Ovary (tissue), 9 donors: ENCODE measurements around the gene SLC6A1. TPM values are rescaled to one million over a fixed set of nuclear protein-coding genes. Genes with fewer than 3 reads are reported as not detected.
"Not testable (repeated sequence)": the region's sequence is repeated elsewhere in the genome, so short reads cannot be mapped to it uniquely, and the experiment has no call there.

ENCODE experiments used
- DNase-seq, 5 donors: peaks; one replicate each; pipeline ENCODE4 v3.0.0-alpha.2; 2019 to 2020
- H3K27ac ChIP-seq, 2 donors: fragments of 200-600 bp; one replicate each; pipeline versions ENCODE4 v1.5.1 to v1.8.0; 2019 to 2022
- H3K27me3 ChIP-seq: fragments of 200-600 bp; one replicate; pipeline ENCODE4 v1.8.0; 2022
- H3K36me3 ChIP-seq: fragments of 200-600 bp; sonication (generic); one replicate; pipeline ENCODE4 v1.5.1; 2019
- H3K4me1 ChIP-seq: one replicate; pipeline ENCODE4 v1.8.1; 2013; ENCODE audit warnings: mild to moderate bottlenecking, moderate library complexity; ENCODE audit not compliant: insufficient read depth
- H3K4me3 ChIP-seq: fragments of 200-600 bp; sonication (generic); one replicate; pipeline ENCODE4 v1.5.1; 2017
- H3K9me3 ChIP-seq, 2 donors: fragments of 200-600 bp in 1 of 2; sonication (generic) in 1 of 2; one replicate each; pipeline versions ENCODE4 v1.5.1 to v1.8.1; 2013 to 2019; ENCODE audit warnings: mild to moderate bottlenecking in 1 of 2, moderate library complexity in 1 of 2
- EP300 ChIP-seq: sonication (generic); formaldehyde crosslinking; IDR thresholded peaks from one replicate; pipeline ENCODE4 v1.6.1; 2017; ENCODE audit warnings: antibody characterized with exemption
- POLR2A ChIP-seq: fragments of 450-650 bp; IDR thresholded peaks from one replicate; pipeline ENCODE4 v1.6.1; 2017; ENCODE audit warnings: antibody characterized with exemption, mild to moderate bottlenecking, moderate library complexity
- WGBS, 3 donors: extraction: QIAGEN DNeasy Blood & Tissue Kit in 1 of 3; methylation state at CpG; one replicate each; pipeline versions ENCODE4 v1.1.5 to v1.1.7; 2013 to 2017; 5-methylcytosine and 5-hydroxymethylcytosine counted together
- intact Hi-C, 4 donors: fragments of 100-400 bp; cut with DNase I; formaldehyde crosslinking; loops; one replicate each; pipeline versions ENCODE4 v1.11.0 to v1.15.1; 2022 to 2023
- polyA plus RNA-seq, 2 donors: library from polyadenylated mRNA; stranded (reverse); fragments of 200-250 nt in 1 of 2; fragments of 350-450 nt in 1 of 2; fragmentation: Illumina TruSeq in 1 of 2; extraction: RNeasy Lipid Tissue Mini Kit (QIAGEN cat#74804) in 1 of 2; gene quantifications; one replicate each; pipeline ENCODE4 v1.2.3, GENCODE V29; 2013 to 2014
- total RNA-seq, 7 donors: library from RNA; depleted of rRNA in 2 of 7; stranded (reverse); fragments of >200 nt in 2 of 7; fragmentation: NEBNext Ultra II Directional in 3 of 7; extraction: Animal tissue kit (Norgen Biotek cat#: 25700) in 3 of 7; gene quantifications; one replicate each; pipeline versions ENCODE4 v1.1.0 to v1.2.4, GENCODE V29; 2016 to 2023
- TF ChIP-seq, protein P1 (sequence below), 3 donors: fragments of 450-650 bp in 2 of 3; fragments of 200-600 bp in 1 of 3; IDR thresholded peaks; one replicate each; pipeline versions ENCODE4 v1.5.1 to v1.8.0; 2016 to 2022; ENCODE audit warnings: antibody characterized with exemption in 3 of 3, mild to moderate bottlenecking in 1 of 3
- donor health status: DM: no; HTN: no; CAD: no; lungs with moderate emphysema.
- donor health status: DM: no; HTN: no; CAD: no.
- donor health status: Bipolar disorder and iron deficiency.
- donor health status: DM: yes; HTN: yes; CAD: no.
- donor health status: DM: no; HTN: no; CAD: no.
- donor health status: DM: yes; HTN: yes; CAD: no.

The SLC6A1 gene
- total and polyA plus RNA-seq, 9 donors: 0.23 to 3.3 (median 1.2) TPM

DNA sequence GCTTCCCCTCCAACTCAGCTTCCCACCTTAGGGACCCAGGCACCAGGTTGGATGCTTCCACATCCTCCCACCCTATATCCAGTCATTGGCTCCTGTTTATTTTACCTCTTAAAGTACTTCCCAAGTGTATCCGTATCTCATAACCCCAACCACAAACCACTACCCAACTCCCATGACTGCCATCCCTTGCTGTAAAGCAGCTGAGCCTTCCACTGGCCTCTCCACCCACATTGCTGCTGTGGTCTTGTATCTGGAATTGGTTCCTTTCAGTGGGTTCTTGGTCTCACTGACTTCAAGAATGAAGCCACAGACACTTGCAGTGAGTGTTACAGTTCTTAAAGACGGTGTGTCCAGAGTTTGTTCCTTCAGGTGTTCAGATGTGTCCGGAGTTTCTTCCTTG is 81.9 kb downstream of the SLC6A1 start:
- no peaks in the 10 kb centered on the region for H3K36me3 ChIP-seq
- no peak for DNase-seq

GRCh38 chr3:11075122-11075521 is 82.6 kb downstream of the SLC6A1 start:
- WGBS, 3 donors: 87 to 94% (median 91%) methylated on average over 2 of the region's 2 CpGs
- H3K27ac ChIP-seq, H3K36me3 ChIP-seq, DNase-seq, H3K9me3 ChIP-seq, H3K27me3 ChIP-seq, H3K4me1 ChIP-seq, intact Hi-C loops, H3K4me3 ChIP-seq: not testable (repeated sequence)

More for the DNA sequence above, 81.9 kb downstream of the SLC6A1 start:
- TF ChIP-seq EP300 (no peak), POLR2A (no peak)
- TF ChIP-seq, protein P1, sequence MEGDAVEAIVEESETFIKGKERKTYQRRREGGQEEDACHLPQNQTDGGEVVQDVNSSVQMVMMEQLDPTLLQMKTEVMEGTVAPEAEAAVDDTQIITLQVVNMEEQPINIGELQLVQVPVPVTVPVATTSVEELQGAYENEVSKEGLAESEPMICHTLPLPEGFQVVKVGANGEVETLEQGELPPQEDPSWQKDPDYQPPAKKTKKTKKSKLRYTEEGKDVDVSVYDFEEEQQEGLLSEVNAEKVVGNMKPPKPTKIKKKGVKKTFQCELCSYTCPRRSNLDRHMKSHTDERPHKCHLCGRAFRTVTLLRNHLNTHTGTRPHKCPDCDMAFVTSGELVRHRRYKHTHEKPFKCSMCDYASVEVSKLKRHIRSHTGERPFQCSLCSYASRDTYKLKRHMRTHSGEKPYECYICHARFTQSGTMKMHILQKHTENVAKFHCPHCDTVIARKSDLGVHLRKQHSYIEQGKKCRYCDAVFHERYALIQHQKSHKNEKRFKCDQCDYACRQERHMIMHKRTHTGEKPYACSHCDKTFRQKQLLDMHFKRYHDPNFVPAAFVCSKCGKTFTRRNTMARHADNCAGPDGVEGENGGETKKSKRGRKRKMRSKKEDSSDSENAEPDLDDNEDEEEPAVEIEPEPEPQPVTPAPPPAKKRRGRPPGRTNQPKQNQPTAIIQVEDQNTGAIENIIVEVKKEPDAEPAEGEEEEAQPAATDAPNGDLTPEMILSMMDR (IDR thresholded peaks at IDR 0.05): no peak
- Histone ChIP-seq H3K4me3 (no peak overlapping the region), H3K27ac (no peak overlapping the region), H3K27me3 (no peaks in the 10 kb centered on the region), H3K4me1 (no peaks in the 10 kb centered on the region), H3K9me3 (no peaks in the 10 kb centered on the region)
- intact Hi-C loops: no loop called here
- 80 to 90% (median 88%) methylated on average over 3 of the region's 3 CpGs for WGBS, 3 donors

DNA sequence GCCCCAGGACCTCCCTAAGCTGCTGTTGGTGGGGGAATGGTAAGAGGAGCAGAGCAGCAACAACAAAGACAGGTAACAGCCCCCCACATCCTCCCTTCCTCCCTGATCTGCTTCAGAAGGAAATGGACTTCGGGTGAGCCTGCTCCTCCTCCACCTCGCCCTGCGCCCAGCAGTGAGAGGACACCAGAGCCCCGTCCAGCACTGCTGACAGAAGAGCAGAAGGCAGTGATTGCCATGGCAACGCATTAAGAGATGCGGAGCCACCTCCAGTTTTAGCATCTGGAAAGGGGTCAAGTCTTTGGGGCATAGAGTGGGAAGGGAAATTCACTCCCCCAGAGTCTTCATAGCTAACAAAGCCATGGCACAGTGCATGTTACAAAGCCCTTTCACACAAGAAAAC is 84.2 kb downstream of the SLC6A1 start:
- 34 to 50% (median 48%) methylated on average over 6 of the region's 6 CpGs for WGBS, 3 donors
- no peak overlapping the region for H3K27ac ChIP-seq
- TF ChIP-seq EP300 (no peak), POLR2A (no peak)
- TF ChIP-seq, protein P1 (IDR thresholded peaks at IDR 0.05): no peak
- no peak overlapping the region for H3K4me3 ChIP-seq
- no peak for DNase-seq
- no peaks in the 10 kb centered on the region for H3K4me1 ChIP-seq
- no peaks in the 10 kb centered on the region for H3K9me3 ChIP-seq
- H3K36me3 ChIP-seq: no peaks in the 10 kb centered on the region
- no peaks in the 10 kb centered on the region for H3K27me3 ChIP-seq
- intact Hi-C loops: no loop called here

DNA sequence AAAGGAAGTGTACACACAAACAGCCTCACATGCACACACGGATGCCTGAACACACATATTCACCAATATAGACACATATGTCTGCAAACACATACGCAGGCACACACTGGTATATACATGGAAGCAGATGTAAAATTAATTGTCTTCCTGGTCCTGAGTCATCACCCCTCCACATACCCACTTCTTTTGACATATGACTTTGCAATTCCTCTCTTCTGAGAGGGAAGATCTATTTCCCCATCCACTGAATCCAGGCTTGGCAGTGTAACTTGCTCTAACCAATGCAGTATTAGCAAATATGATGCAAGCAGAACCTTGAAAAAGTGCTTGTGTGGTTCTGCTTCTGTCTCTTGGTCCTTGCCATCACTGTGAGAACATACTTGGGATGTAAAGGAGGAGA is 84.9 kb downstream of the SLC6A1 start:
- 89 to 95% (median 93%) methylated on average over 2 of the region's 2 CpGs for whole genome bisulfite sequencing, 3 donors

DNA sequence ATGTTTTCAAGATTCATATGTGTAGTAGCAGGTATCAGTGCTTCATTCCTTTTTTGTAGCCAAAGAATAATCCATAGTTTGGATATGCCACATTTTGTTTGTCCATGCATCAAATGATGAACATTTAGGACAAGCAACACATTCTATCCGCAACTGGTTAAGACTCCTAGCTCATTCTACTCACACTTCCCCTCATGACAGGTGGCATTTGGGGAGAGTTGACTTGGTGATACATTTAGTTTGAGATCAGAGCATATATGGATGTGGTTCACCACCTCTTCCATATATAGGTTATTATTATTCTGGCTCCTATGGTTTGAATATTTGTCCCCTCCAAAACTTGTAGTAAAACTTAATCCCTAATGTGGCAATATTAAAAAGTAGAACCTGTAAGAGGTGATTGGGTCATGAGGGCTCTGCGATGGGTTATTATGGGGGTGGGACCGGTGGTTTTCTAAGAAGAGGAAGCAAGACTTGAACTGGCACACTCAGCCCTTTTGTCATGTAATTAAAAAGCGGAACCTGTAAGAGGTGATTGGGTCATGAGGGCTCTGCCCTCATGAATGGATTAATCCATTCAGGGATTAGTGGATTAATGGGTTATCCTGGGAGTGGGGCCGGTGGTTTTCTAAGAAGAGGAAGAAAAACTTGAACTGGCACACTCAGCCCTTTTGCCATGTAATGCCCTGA is 86.4 kb downstream of the SLC6A1 start:
- TF ChIP-seq POLR2A (no peak), EP300 (no peak)
- TF ChIP-seq, protein P1 (IDR thresholded peaks at IDR 0.05): no peak
- no peak for DNase-seq
- H3K4me3 ChIP-seq: no peak overlapping the region
- 82 to 88% (median 85%) methylated on average over 5 of the region's 5 CpGs for WGBS, 3 donors
- H3K27ac ChIP-seq: no peak overlapping the region
- H3K27me3 ChIP-seq: no peaks in the 10 kb centered on the region
- no peaks in the 10 kb centered on the region for H3K36me3 ChIP-seq
- no peaks in the 10 kb centered on the region for H3K4me1 ChIP-seq
- intact Hi-C loops: no loop called here
- H3K9me3 ChIP-seq: no peaks in the 10 kb centered on the region

More for the DNA sequence above, 84.9 kb downstream of the SLC6A1 start:
- H3K36me3 ChIP-seq: no peaks in the 10 kb centered on the region
- no peak for TF ChIP-seq EP300
- TF ChIP-seq, protein P1 (IDR thresholded peaks at IDR 0.05): no peak
- no peak for TF ChIP-seq POLR2A
- no peak overlapping the region for H3K4me3 ChIP-seq
- DNase-seq: no peak
- H3K27me3 ChIP-seq: no peaks in the 10 kb centered on the region
- intact Hi-C loops: no loop called here
- no peak overlapping the region for H3K27ac ChIP-seq
- no peaks in the 10 kb centered on the region for H3K4me1 ChIP-seq
- H3K9me3 ChIP-seq: no peaks in the 10 kb centered on the region
